Neural crest cell (in vitro differentiated cells): ENCODE results near the gene NOL9. TPM values are rescaled to one million over a fixed set of nuclear protein-coding genes. Genes with fewer than 3 reads are reported as not detected.

Source experiments
- DNase-seq: peaks from one replicate; pipeline ENCODE4 v3.0.0; 2021; ENCODE audit warnings: low read depth, mixed read lengths, low spot score
- H3K27ac Mint-ChIP-seq: one replicate; pipeline ENCODE4 v1.8.0; 2021; ENCODE audit warnings: mild to moderate bottlenecking, mixed read lengths; ENCODE audit not compliant: unreplicated experiment
- H3K27me3 Mint-ChIP-seq: 2 replicates; pipeline ENCODE4 v1.8.0; 2021; ENCODE audit warnings: low read depth, mild to moderate bottlenecking, mixed read lengths
- H3K36me3 Mint-ChIP-seq: 2 replicates; pipeline ENCODE4 v1.8.0; 2021; ENCODE audit warnings: low read depth, mild to moderate bottlenecking, mixed read lengths
- H3K4me1 Mint-ChIP-seq: 2 replicates; pipeline ENCODE4 v1.8.0; 2021; ENCODE audit warnings: mixed read lengths
- H3K4me3 Mint-ChIP-seq: one replicate; pipeline ENCODE4 v1.8.0; 2021; ENCODE audit warnings: mild to moderate bottlenecking, mixed read lengths
- H3K9me3 Mint-ChIP-seq: 2 replicates; pipeline ENCODE4 v1.8.0; 2021; ENCODE audit warnings: mixed read lengths
- total RNA-seq: library from RNA; stranded (reverse); gene quantifications from 2 replicates; pipeline ENCODE4 v1.2.1, GENCODE V29; 2021
- TF ChIP-seq, protein P1 (sequence below): fragments of 200-600 bp; sonication (generic); conservative IDR thresholded peaks from 2 replicates; pipeline ENCODE4 v1.5.0; 2021; ENCODE audit warnings: antibody characterized with exemption, mild to moderate bottlenecking

The NOL9 gene
- total RNA-seq, 1 donor from 2014 or later = 47.2 TPM

DNA sequence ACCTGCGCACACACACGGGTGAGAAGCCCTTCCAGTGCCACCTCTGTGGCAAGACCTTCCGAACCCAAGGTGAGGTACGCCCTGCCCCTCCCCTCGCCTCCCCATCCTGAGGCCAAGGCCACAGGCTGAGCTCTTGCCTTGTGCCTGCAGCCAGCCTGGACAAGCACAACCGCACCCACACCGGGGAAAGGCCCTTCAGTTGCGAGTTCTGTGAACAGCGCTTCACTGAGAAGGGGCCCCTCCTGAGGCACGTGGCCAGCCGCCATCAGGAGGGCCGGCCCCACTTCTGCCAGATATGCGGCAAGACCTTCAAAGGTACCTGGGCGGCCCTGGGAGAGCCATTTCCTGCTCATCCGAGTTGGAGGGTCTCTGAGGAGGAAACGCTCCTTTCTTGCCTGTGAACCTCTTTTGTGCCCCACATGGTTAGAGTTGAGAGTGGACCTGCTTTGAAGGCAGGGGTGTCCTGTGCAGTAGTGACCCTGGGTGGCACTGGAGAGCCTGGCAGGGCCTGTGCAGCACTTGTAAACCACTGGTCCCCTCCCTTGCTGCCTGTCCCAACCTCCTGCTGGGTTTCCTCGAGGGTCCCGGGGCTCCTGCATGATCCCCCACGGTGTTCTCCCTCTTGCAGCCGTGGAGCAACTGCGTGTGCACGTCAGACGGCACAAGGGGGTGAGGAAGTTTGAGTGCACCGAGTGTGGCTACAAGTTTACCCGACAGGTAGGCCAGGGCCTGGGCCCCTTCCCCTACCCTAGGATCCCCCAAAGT is 34.0 kb upstream of the NOL9 start:
- TF ChIP-seq, protein P1, sequence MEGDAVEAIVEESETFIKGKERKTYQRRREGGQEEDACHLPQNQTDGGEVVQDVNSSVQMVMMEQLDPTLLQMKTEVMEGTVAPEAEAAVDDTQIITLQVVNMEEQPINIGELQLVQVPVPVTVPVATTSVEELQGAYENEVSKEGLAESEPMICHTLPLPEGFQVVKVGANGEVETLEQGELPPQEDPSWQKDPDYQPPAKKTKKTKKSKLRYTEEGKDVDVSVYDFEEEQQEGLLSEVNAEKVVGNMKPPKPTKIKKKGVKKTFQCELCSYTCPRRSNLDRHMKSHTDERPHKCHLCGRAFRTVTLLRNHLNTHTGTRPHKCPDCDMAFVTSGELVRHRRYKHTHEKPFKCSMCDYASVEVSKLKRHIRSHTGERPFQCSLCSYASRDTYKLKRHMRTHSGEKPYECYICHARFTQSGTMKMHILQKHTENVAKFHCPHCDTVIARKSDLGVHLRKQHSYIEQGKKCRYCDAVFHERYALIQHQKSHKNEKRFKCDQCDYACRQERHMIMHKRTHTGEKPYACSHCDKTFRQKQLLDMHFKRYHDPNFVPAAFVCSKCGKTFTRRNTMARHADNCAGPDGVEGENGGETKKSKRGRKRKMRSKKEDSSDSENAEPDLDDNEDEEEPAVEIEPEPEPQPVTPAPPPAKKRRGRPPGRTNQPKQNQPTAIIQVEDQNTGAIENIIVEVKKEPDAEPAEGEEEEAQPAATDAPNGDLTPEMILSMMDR = no peak
- Mint-ChIP-seq H3K36me3 (no peaks in the 10 kb centered on the region), H3K4me3 (peak overlapping the region; percentile 19), H3K27me3 (no peaks in the 10 kb centered on the region), H3K9me3 (no peaks in the 10 kb centered on the region), H3K4me1 (no peaks in the 10 kb centered on the region), H3K27ac (no peak overlapping the region)
- no peak for DNase-seq

GRCh38 chr1:6587261-6588005 is 33.1 kb upstream of the NOL9 start:
- Mint-ChIP-seq H3K4me3 (no peak overlapping the region), H3K36me3 (no peaks in the 10 kb centered on the region), H3K4me1 (peaks cover under 1% of the 10 kb centered on the region), H3K27ac (no peak overlapping the region), H3K27me3 (no peaks in the 10 kb centered on the region), H3K9me3 (no peaks in the 10 kb centered on the region)
- TF ChIP-seq, protein P1 = no peak
- DNase-seq = no peak

DNA sequence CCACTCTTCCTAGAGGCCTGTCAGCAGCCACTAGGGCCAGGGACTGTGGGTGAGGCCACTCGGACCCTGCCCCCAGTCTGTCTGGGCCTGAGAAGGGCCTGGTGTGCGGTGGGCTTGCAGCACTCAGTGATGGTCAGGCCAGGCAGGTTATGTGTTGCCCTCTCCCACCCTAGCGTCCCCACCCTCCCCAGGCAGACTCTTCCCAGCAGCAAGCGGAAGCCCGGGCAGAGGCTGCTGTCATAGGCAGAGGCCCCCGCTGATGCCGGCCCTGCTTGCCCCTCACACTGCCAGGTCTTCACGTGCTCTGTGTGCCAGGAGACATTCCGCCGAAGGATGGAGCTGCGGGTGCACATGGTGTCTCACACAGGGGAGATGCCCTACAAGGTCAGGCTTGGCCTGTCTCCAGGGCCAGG is 32.1 kb upstream of the NOL9 start:
- TF ChIP-seq, protein P1 = no peak
- Mint-ChIP-seq H3K4me3 (no peak overlapping the region), H3K4me1 (peaks cover 7% of the 10 kb centered on the region), H3K36me3 (no peaks in the 10 kb centered on the region), H3K27ac (no peak overlapping the region), H3K27me3 (no peaks in the 10 kb centered on the region), H3K9me3 (no peaks in the 10 kb centered on the region)
- DNase-seq = no peak

DNA sequence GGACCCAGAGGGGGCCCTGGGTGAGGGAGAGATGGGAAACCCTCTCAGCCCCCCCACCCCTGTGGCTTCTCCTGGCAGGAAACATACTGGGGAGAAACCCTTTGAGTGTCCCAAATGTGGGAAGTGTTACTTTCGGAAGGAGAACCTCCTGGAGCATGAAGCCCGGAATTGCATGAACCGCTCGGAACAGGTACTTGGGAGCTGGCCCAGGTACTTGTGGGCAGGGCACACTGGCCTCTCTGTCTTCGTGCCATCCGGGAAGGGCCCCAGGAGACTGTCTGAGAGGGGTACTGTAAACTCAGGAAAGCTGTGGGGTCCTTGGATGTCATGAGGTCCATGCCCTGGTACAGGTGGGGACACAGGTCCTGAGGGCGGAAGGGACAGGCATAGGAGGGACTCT is 31.5 kb upstream of the NOL9 start:
- Mint-ChIP-seq H3K27ac (no peak overlapping the region), H3K36me3 (no peaks in the 10 kb centered on the region), H3K4me3 (no peak overlapping the region), H3K4me1 (peaks cover 8% of the 10 kb centered on the region), H3K27me3 (no peaks in the 10 kb centered on the region), H3K9me3 (no peaks in the 10 kb centered on the region)
- TF ChIP-seq, protein P1 = no peak
- DNase-seq = no peak

DNA sequence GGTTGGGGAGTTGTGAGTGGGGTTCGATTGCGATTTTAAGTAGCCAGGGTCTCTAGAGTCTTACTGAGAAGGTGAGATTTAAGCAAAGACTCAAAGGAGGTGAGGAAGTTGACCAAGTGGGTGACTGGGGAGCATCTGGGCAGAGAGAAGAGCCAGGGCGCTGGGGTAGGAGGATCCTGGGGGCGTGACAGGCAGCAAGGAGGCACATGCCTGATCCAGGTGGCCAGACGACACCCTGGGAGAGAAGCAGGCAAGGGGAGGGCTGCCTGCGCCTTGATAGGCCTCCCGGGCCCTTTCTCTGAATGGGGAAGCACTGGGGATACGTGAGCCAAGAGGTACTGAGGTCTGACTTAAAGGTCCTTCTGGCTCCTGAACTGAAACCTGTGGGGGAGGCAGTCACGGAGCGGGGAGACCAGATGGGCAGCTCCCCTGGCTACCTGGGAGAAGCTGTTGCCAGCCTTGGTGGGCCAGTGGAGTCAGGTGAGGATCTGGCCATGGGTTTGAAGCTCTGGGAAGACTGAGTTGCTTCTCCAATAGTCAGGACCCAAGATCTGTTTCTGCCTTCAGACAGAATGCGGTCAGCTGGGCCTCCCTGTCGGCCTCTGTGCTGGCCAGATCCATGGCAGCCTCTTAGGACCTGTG is 30.9 kb upstream of the NOL9 start:
- Mint-ChIP-seq H3K4me3 (no peak overlapping the region), H3K27ac (no peak overlapping the region), H3K27me3 (no peaks in the 10 kb centered on the region), H3K36me3 (no peaks in the 10 kb centered on the region), H3K4me1 (peaks cover 13% of the 10 kb centered on the region), H3K9me3 (no peaks in the 10 kb centered on the region)
- DNase-seq = no peak
- TF ChIP-seq, protein P1 = no peak
